Measurements from ENCODE around the gene NDFIP1.

DNA sequence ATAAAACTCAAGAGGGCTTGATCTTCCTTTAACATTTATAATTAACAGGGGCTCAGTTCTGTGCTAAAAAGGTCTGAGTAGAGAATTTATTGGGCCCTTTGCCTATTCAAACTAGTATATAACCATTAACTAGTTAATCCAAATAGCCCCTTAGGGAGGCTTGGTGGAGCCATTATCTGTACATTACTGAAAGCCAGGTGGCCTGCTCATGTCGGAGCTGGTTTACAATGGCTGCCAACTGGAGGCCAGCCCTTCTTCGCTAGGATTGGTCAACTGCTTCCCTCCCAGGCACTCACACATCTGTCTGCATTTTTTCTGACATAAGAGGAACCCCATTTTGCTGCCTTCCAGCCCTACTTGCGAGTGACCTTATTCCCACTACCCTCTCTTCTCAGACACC lies 30.4 kb upstream of the NDFIP1 start:
- no peak for TF ChIP-seq POLR2A (IDR thresholded peaks at IDR 0.05)
- TF ChIP-seq, protein P1, sequence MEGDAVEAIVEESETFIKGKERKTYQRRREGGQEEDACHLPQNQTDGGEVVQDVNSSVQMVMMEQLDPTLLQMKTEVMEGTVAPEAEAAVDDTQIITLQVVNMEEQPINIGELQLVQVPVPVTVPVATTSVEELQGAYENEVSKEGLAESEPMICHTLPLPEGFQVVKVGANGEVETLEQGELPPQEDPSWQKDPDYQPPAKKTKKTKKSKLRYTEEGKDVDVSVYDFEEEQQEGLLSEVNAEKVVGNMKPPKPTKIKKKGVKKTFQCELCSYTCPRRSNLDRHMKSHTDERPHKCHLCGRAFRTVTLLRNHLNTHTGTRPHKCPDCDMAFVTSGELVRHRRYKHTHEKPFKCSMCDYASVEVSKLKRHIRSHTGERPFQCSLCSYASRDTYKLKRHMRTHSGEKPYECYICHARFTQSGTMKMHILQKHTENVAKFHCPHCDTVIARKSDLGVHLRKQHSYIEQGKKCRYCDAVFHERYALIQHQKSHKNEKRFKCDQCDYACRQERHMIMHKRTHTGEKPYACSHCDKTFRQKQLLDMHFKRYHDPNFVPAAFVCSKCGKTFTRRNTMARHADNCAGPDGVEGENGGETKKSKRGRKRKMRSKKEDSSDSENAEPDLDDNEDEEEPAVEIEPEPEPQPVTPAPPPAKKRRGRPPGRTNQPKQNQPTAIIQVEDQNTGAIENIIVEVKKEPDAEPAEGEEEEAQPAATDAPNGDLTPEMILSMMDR (IDR thresholded peaks at IDR 0.05): no peak

Data from right lobe of liver (tissue), 4 donors.